CD4-positive, alpha-beta memory T cell (primary cell): ENCODE measurements around the gene CPEB2. TPM values are rescaled to one million over a fixed set of nuclear protein-coding genes. Genes with fewer than 3 reads are reported as not detected.

ENCODE experiments used
- CTCF ChIA-PET: fragments of 350-600 bp; sonication (Branson Sonifier 250); formaldehyde crosslinking; loops from one replicate; lab custom pipeline; 2021; ENCODE audit warnings: inconsistent platforms; ENCODE audit not compliant: partially characterized antibody; lab: Charles Lee
- POLR2A ChIA-PET: fragments of 350-600 bp; sonication (Branson Sonifier 250); formaldehyde crosslinking; loops from one replicate; lab custom pipeline; 2021; ENCODE audit not compliant: partially characterized antibody; lab: Charles Lee
- DNase-seq, 5 donors: peaks; one replicate each; pipeline versions ENCODE4 v3.0.0 to v3.0.0-alpha.2; 2020 to 2022; ENCODE audit warnings: mixed read lengths in 1 of 5
- H3K27ac ChIP-seq: one replicate; pipeline ENCODE4 v1.7.0; 2013; ENCODE audit warnings: low read depth, low read length
- H3K27me3 ChIP-seq: 2 replicates; pipeline ENCODE4 v1.7.0; 2013; ENCODE audit warnings: mild to moderate bottlenecking, low read length, moderate library complexity; ENCODE audit not compliant: insufficient read depth
- H3K36me3 ChIP-seq: 2 replicates; pipeline ENCODE4 v1.7.0; 2013; ENCODE audit warnings: mild to moderate bottlenecking, low read length, moderate library complexity; ENCODE audit not compliant: insufficient read depth
- H3K4me1 ChIP-seq: 2 replicates; pipeline ENCODE4 v1.7.0; 2013; ENCODE audit warnings: mild to moderate bottlenecking, low read length, moderate library complexity; ENCODE audit not compliant: insufficient read depth
- H3K4me3 ChIP-seq, 2 donors: one replicate each; pipeline ENCODE4 v1.7.0; 2013; ENCODE audit warnings: low read length in 2 of 2, mild to moderate bottlenecking in 1 of 2
- H3K9me3 ChIP-seq, 2 donors: one replicate each; pipeline ENCODE4 v1.7.0; 2013; ENCODE audit warnings: low read length in 2 of 2, control low read depth in 1 of 2; ENCODE audit not compliant: control insufficient read depth in 1 of 2
- H3K27ac Mint-ChIP-seq, 7 donors: one replicate each; pipeline ENCODE4 v1.8.0; 2020 to 2021; ENCODE audit warnings: mixed read lengths in 7 of 7, mild to moderate bottlenecking in 6 of 7, inconsistent platforms in 3 of 7, moderate library complexity in 3 of 7
- H3K27me3 Mint-ChIP-seq, 2 donors: one replicate each; pipeline ENCODE4 v1.8.0; 2020 to 2021; ENCODE audit warnings: mixed read lengths in 2 of 2
- H3K36me3 Mint-ChIP-seq, 2 donors: one replicate each; pipeline ENCODE4 v1.8.0; 2020 to 2021; ENCODE audit warnings: mixed read lengths in 2 of 2, inconsistent platforms in 1 of 2, mild to moderate bottlenecking in 1 of 2
- H3K4me1 Mint-ChIP-seq, 4 donors: one replicate each; pipeline ENCODE4 v1.8.0; 2020 to 2021; ENCODE audit warnings: mixed read lengths in 4 of 4, mild to moderate bottlenecking in 1 of 4
- H3K4me3 Mint-ChIP-seq, 8 donors: one replicate each; pipeline ENCODE4 v1.8.0; 2020 to 2021; ENCODE audit warnings: mixed read lengths in 8 of 8, mild to moderate bottlenecking in 7 of 8, moderate library complexity in 6 of 8, inconsistent platforms in 3 of 8
- H3K9me3 Mint-ChIP-seq, 8 donors: one replicate each; pipeline ENCODE4 v1.8.0; 2020 to 2021; ENCODE audit warnings: mixed read lengths in 8 of 8, mild to moderate bottlenecking in 5 of 8, inconsistent platforms in 3 of 8, moderate library complexity in 1 of 8
- intact Hi-C: fragments of 100-400 bp; cut with micrococcal nuclease; formaldehyde crosslinking; loops from one replicate; pipeline ENCODE4 v1.15.1; 2023
- polyA plus RNA-seq, 2 donors: library from polyadenylated mRNA; unstranded; fragments of 300-500 nt; fragmentation: Illumina TruSeq; gene quantifications; one replicate each; pipeline ENCODE4 v1.2.3, GENCODE V29; 2021
- total RNA-seq, 2 experiments: library from RNA; stranded (reverse); gene quantifications; one replicate each; pipeline ENCODE4 v1.2.3, GENCODE V29; 2021

The CPEB2 gene
- total and polyA plus RNA-seq, 4 experiments from 2014 or later, result 0.71 to 16.9 (median 9.0) TPM

- intact Hi-C loops, result no loop called here
- CTCF ChIA-PET, result no interaction called here
These were observed 25.7 kb downstream of the CPEB2 start for GRCh38 chr4:15027921-15028435.

DNA sequence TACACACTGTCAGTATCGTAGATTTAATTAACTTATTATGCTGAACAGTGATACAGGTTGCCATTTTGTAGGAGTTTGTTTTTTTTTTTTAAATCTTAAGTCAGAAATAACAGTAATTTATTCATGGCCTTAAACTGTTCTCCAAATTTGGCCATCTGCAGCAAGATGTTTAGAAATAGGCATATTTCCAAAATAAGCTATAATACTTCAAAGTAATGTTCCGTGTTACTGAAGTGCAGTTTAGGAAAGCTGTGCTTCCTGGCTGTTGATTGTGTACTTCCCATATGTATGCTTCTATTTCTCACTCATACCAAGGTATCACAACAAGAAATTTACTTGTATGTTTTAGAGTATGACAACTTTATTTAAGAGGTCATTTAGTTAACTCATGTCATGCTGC is 28.9 kb downstream of the CPEB2 start:
- no peak for DNase-seq
- Histone ChIP-seq H3K36me3 (peaks cover 8% of the 10 kb centered on the region), H3K9me3 (no peaks in the 10 kb centered on the region), H3K27me3 (no peaks in the 10 kb centered on the region), H3K27ac (no peak overlapping the region), H3K4me3 (no peak overlapping the region), H3K4me1 (peaks cover 3% of the 10 kb centered on the region)
- intact Hi-C loops, result no loop called here
- Mint-ChIP-seq H3K4me3 (no peak overlapping the region), H3K27me3 (no peaks in the 10 kb centered on the region), H3K9me3 (no peaks in the 10 kb centered on the region), H3K27ac (no peak overlapping the region), H3K36me3 (peaks cover 26 to 32% of the 10 kb centered on the region in 2 donors), H3K4me1 (peaks cover 17 to 34% (median 19%) of the 10 kb centered on the region in 4 donors)
- CTCF ChIA-PET, result no interaction called here
- POLR2A ChIA-PET, result no interaction called here

More at GRCh38 chr4:15027921-15028435, 25.7 kb downstream of the CPEB2 start:
- POLR2A ChIA-PET, result interaction anchor here (0.9 kb wide), 1 partner anchor 24 kb away, joined by 4 read pairs; no protein-coding TSS in a partner anchor
- Mint-ChIP-seq H3K9me3 (no peaks in the 10 kb centered on the region), H3K27ac (no peak overlapping the region), H3K27me3 (no peaks in the 10 kb centered on the region), H3K36me3 (peaks cover 22 to 28% of the 10 kb centered on the region in 2 donors), H3K4me3 (no peak overlapping the region), H3K4me1 (peaks cover 14 to 45% (median 20%) of the 10 kb centered on the region in 4 donors)
- no peak overlapping the region for H3K4me3 ChIP-seq
- H3K9me3 ChIP-seq, result no peaks in the 10 kb centered on the region
- H3K27ac ChIP-seq, result no peak overlapping the region
- no peak for DNase-seq
- H3K36me3 ChIP-seq, result no peaks in the 10 kb centered on the region
- no peaks in the 10 kb centered on the region for H3K27me3 ChIP-seq
- H3K4me1 ChIP-seq, result peaks cover 3% of the 10 kb centered on the region

- Mint-ChIP-seq H3K27ac (no peak overlapping the region), H3K36me3 (peaks cover 31% of the 10 kb centered on the region in 2 donors), H3K9me3 (no peaks in the 10 kb centered on the region), H3K4me3 (no peak overlapping the region), H3K27me3 (no peaks in the 10 kb centered on the region), H3K4me1 (peaks cover 19 to 32% (median 19%) of the 10 kb centered on the region in 4 donors)
- DNase-seq, result no peak
- peaks cover 8% of the 10 kb centered on the region for H3K36me3 ChIP-seq
- intact Hi-C loops, result no loop called here
- POLR2A ChIA-PET, result no interaction called here
- no peaks in the 10 kb centered on the region for H3K9me3 ChIP-seq
- no peak overlapping the region for H3K27ac ChIP-seq
- no peak overlapping the region for H3K4me3 ChIP-seq
- peaks cover 3% of the 10 kb centered on the region for H3K4me1 ChIP-seq
- CTCF ChIA-PET, result no interaction called here
- no peaks in the 10 kb centered on the region for H3K27me3 ChIP-seq
These were observed 29.9 kb downstream of the CPEB2 start for GRCh38 chr4:15031993-15032675.

DNA sequence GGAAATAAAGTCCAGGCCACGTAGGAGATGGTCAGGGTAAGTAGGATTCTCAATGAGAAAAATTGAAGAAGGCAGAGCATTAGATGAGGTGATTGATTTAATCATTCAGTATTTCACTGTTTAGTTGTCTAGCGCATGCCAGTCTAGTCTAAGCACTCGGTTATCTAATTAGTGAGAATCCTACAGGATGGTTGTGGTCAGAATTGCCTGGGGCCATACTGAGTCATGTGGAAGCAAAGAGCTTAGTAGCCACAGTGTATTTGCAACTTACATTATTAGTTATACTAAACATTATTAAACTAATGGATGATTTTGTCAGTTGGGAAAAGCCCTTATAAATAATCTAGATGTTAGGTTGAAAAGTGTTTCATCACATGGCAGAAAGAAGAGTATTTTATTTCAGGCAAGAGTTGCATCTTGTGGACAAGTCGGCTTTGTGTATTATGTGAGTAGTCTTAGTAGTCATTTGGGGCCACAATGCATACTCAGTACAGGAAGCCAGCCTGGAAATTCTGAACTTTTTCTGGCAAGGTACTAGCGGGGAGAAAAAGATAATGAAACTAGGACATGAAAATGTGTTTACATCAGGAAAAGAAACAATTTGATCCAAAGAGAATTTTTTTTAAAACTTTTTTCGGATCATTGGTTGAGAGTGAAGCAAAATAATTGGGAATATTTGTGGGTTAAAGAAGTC is 31.9 kb downstream of the CPEB2 start:
- no peaks in the 10 kb centered on the region for H3K27me3 ChIP-seq
- Mint-ChIP-seq H3K4me1 (peaks cover 9 to 17% (median 14%) of the 10 kb centered on the region in 4 donors), H3K9me3 (no peaks in the 10 kb centered on the region), H3K27me3 (no peaks in the 10 kb centered on the region), H3K4me3 (no peak overlapping the region), H3K36me3 (peaks cover 22 to 27% of the 10 kb centered on the region in 2 donors), H3K27ac (no peak overlapping the region)
- ChIA-PET POLR2A (no interaction called here), CTCF (interaction anchor here (1.0 kb wide), 1 partner anchor 9 kb away, joined by 3 read pairs; no protein-coding TSS in a partner anchor)
- no peak overlapping the region for H3K4me3 ChIP-seq
- intact Hi-C loops, result no loop called here
- H3K4me1 ChIP-seq, result peaks cover 3% of the 10 kb centered on the region
- H3K36me3 ChIP-seq, result peaks cover 8% of the 10 kb centered on the region
- no peak overlapping the region for H3K27ac ChIP-seq
- DNase-seq, result no peak
- H3K9me3 ChIP-seq, result no peaks in the 10 kb centered on the region

- Mint-ChIP-seq H3K36me3 (peaks cover 18 to 33% of the 10 kb centered on the region in 2 donors), H3K27ac (no peak overlapping the region), H3K4me3 (no peak overlapping the region), H3K27me3 (no peaks in the 10 kb centered on the region), H3K4me1 (peaks cover 9 to 12% (median 10%) of the 10 kb centered on the region in 4 donors), H3K9me3 (no peaks in the 10 kb centered on the region)
- intact Hi-C loops, result no loop called here
- Histone ChIP-seq H3K4me3 (no peak overlapping the region), H3K4me1 (no peaks in the 10 kb centered on the region), H3K27ac (no peak overlapping the region), H3K27me3 (no peaks in the 10 kb centered on the region), H3K36me3 (peaks cover 8% of the 10 kb centered on the region), H3K9me3 (no peaks in the 10 kb centered on the region)
- DNase-seq, result no peak
- ChIA-PET CTCF (interaction anchor here (1.0 kb wide), 1 partner anchor 8 kb away, joined by 3 read pairs; no protein-coding TSS in a partner anchor), POLR2A (no interaction called here)
These were observed 32.9 kb downstream of the CPEB2 start for GRCh38 chr4:15035159-15035558.

GRCh38 chr4:15037923-15038541 is 35.8 kb downstream of the CPEB2 start:
- CTCF ChIA-PET, result interaction anchor here (1.9 kb wide), 1 partner anchor 14 kb away, joined by 5 read pairs; no protein-coding TSS in a partner anchor
- no peaks in the 10 kb centered on the region for H3K9me3 ChIP-seq
- H3K4me3 ChIP-seq, result no peak overlapping the region
- H3K27me3 ChIP-seq, result no peaks in the 10 kb centered on the region
- H3K27ac Mint-ChIP-seq, result no peak overlapping the region
- no peak overlapping the region for H3K4me3 Mint-ChIP-seq
- POLR2A ChIA-PET, result no interaction called here
- H3K27ac ChIP-seq, result no peak overlapping the region
- intact Hi-C loops, result no loop called here
- DNase-seq, result no peak
- no peaks in the 10 kb centered on the region for H3K4me1 ChIP-seq
- H3K4me1 Mint-ChIP-seq, result peaks cover 5 to 15% (median 10%) of the 10 kb centered on the region in 4 donors
- H3K36me3 ChIP-seq, result peaks cover 8% of the 10 kb centered on the region
- H3K36me3 Mint-ChIP-seq, result peaks cover 23 to 46% of the 10 kb centered on the region in 2 donors
- H3K9me3 Mint-ChIP-seq, result no peaks in the 10 kb centered on the region
- no peaks in the 10 kb centered on the region for H3K27me3 Mint-ChIP-seq
